ENCODE data around the gene GPC6.

The GPC6 gene

DNA sequence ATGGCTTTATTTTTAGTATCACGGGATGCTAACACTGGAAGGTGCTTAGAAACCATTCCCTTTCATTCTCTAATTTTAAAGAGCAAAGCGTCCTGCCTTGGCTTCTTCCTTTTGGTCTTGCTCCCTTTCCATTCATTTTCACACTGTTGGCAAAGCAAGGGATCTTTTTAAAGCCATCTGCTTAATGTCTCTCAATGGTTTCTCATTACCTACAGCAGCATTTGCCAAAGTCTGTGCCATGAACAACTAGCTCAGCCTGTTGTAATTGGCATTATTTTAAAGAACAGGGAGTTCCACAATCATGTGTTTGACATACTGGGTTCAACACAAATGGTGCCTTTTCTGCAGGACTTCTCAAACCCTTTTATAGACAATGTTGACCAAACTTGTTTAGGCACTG is 444.3 kb downstream of the GPC6 start:
- no peak for DNase-seq (ENCODE audit: low read depth)
- no peak overlapping the region for H3K4me3 ChIP-seq (replicated peaks; ENCODE audit: low read depth, low read length)
- TF ChIP-seq, protein P1, sequence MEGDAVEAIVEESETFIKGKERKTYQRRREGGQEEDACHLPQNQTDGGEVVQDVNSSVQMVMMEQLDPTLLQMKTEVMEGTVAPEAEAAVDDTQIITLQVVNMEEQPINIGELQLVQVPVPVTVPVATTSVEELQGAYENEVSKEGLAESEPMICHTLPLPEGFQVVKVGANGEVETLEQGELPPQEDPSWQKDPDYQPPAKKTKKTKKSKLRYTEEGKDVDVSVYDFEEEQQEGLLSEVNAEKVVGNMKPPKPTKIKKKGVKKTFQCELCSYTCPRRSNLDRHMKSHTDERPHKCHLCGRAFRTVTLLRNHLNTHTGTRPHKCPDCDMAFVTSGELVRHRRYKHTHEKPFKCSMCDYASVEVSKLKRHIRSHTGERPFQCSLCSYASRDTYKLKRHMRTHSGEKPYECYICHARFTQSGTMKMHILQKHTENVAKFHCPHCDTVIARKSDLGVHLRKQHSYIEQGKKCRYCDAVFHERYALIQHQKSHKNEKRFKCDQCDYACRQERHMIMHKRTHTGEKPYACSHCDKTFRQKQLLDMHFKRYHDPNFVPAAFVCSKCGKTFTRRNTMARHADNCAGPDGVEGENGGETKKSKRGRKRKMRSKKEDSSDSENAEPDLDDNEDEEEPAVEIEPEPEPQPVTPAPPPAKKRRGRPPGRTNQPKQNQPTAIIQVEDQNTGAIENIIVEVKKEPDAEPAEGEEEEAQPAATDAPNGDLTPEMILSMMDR (IDR thresholded peaks at IDR 0.05; ENCODE audit: low read length, missing control alignments): no peak

DNA sequence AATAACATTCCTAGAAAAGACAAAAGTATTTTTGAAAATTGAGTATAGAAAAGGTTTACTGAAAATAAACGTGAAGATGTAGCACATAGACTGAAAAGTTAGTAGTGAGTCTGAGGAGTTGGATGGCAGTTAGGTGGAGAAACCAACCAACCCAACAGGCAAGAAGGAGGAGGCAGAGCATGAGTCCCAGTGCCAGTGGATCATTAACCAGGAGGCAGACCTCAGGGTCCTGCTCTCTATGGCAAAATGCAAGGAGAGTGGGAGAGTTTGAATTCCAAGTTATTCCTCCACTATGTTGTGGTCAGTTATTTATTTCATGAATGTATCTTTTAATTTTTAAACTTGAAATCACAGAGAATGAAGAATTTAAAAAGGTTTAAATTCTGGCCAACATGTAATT is 446.4 kb downstream of the GPC6 start:
- H3K4me3 ChIP-seq (replicated peaks; ENCODE audit: low read depth, low read length): no peak overlapping the region
- TF ChIP-seq, protein P1 (IDR thresholded peaks at IDR 0.05; ENCODE audit: low read length, missing control alignments): no peak
- DNase-seq (ENCODE audit: low read depth): no peak

- no peak overlapping the region for H3K4me3 ChIP-seq (replicated peaks; ENCODE audit: low read depth, low read length)
- DNase-seq (ENCODE audit: low read depth): no peak
- TF ChIP-seq, protein P1 (IDR thresholded peaks at IDR 0.05; ENCODE audit: low read length, missing control alignments): no peak
Measured at GRCh38 chr13:93673885-93674284, 447.3 kb downstream of the GPC6 start.

- no peak for DNase-seq (ENCODE audit: low read depth)
- H3K4me3 ChIP-seq (replicated peaks; ENCODE audit: low read depth, low read length): no peak overlapping the region
- TF ChIP-seq, protein P1 (IDR thresholded peaks at IDR 0.05; ENCODE audit: low read length, missing control alignments): no peak
Measured at GRCh38 chr13:93674337-93674755, 447.7 kb downstream of the GPC6 start.

DNA sequence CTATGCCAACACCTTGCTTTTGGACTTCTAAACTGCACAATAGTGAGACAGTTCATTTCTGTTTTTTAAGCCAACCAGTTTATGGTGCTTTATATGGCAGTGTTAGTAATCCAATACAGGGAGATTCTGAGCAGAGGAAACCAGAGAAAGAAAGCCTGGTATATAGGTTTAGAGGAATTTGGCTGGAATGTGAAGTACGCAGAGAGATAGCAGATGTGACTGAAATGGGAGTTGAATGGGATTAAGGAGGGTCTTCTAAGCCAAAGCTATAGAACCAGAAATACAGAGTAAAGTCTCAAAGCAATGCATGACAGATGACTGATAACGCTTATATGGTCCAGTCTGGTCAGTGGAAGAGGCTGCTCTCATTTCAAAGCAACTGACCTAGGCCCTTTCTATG is 453.7 kb downstream of the GPC6 start:
- TF ChIP-seq, protein P1 (IDR thresholded peaks at IDR 0.05; ENCODE audit: low read length, missing control alignments): no peak

GRCh38 chr13:93685900-93686299 is 459.3 kb downstream of the GPC6 start:
- DNase-seq (ENCODE audit: low read depth): no peak
- H3K4me3 ChIP-seq (replicated peaks; ENCODE audit: low read depth, low read length): no peak overlapping the region
- TF ChIP-seq, protein P1 (IDR thresholded peaks at IDR 0.05; ENCODE audit: low read length, missing control alignments): no peak

More for the DNA sequence above, 453.7 kb downstream of the GPC6 start:
- no peak overlapping the region for H3K4me3 ChIP-seq (replicated peaks; ENCODE audit: low read depth, low read length)
- DNase-seq (ENCODE audit: low read depth): no peak

DNA sequence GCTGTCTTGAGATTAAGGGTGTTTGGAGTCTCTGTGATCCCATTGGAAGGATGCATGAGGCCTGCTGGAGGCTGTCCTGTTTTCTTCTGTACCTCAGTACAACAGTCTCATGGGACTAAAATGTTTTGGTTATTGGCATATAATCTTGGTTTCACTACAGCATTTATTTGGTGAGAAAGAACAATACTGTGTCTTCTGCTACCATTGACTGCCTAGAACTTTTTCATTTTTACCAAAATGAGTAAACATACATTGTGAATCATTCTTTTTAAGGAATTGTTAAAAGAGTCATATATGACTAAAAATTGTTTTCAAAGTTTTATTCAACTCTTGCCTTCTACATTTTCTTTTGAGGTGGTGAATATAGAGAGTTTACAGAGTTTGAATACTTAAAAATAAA is 459.8 kb downstream of the GPC6 start:
- no peak overlapping the region for H3K4me3 ChIP-seq (replicated peaks; ENCODE audit: low read depth, low read length)
- TF ChIP-seq, protein P1 (IDR thresholded peaks at IDR 0.05; ENCODE audit: low read length, missing control alignments): no peak
- DNase-seq (ENCODE audit: low read depth): no peak
